HG03045 (cell line): ENCODE data around the gene CENPX.

Source experiments
- ATAC-seq: cut with Tn5 transposase; IDR thresholded peaks from one replicate; pipeline ENCODE4 v1.9.1; 2021; ENCODE audit warnings: mild to moderate bottlenecking, moderate library complexity; ENCODE audit not compliant: unreplicated experiment

Gene CENPX

DNA sequence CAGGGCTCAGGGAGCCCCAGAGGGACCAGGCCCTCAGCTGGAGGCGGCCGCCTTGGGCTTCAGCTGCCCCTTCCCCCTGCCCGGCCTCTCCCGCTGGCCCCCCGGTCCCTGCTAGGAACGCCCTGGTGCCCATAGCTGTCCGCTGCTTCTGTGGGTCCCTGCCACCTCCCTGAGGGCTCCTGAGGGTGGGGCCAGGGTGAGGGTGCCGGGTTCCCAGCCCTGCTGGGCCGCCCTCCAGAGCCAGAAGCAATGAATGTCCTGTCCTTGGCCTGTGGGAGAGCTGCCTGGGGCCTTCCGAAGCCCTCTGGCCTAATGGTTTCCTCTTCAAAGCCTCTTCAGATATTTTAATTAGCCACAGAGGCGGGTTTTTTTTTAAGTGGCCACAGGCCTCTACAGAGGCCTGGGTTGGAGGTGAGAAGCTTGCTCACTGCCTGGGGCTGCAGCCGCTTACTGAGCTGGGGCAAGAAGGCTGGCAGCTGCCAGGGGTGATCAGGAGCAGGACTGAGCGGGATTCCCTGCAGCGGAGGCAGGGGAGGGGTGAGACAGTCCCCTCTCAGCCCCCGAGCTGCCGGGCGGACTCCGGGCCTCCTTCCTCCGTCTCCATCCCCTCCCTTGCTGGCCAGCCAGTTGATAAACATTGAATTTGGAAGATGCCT lies 9.9 kb downstream of the CENPX start:
- no peak for ATAC-seq

DNA sequence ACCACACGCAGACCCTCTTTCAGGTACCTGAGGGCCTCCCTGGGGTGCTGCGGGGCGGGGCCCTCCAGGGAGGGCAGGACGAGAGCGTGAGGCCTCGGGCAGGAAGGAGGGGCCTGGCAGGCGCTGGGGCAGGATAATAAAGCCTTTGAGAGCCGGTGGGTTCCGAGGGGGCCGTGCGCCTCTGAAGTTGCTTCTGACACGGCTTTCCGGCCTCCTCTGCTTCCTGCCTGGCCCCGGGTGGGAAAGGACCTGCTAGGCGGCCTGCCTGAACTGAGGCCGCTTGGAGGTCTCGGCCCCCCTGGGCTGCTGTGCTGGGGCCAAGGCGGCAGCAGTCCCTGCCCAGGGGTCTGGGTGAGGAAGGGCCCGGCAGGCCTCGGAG lies 10.4 kb downstream of the CENPX start:
- ATAC-seq: no peak

DNA sequence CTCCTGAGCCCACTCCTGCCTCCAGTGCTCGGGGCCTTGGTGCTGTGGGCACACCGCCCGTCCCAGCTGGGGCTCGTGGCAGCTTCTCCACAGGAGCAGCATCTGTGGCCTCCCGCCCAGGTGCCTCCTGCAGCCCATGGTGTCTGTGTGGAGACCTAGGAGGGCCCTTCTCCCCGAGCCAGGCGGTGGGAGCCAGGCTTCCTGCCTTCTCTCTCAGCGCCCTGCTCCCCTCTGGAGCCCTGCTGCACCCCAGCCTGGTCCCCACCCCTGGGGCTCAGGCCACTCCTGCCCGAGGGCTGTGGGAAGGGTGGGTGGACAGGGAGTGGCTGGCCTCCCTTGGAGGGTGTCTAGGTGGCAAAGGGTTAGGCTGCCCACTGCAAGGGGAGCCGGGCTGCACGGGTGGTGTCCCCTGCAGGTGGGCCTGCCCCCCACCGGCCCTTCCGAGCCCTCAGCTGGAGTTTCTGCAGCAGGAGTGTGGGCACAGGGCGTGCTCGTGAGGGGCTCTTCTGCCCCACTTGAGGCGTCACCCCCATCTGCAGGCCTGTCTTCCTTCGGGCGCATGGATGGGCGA lies 11.0 kb downstream of the CENPX start:
- no peak for ATAC-seq

DNA sequence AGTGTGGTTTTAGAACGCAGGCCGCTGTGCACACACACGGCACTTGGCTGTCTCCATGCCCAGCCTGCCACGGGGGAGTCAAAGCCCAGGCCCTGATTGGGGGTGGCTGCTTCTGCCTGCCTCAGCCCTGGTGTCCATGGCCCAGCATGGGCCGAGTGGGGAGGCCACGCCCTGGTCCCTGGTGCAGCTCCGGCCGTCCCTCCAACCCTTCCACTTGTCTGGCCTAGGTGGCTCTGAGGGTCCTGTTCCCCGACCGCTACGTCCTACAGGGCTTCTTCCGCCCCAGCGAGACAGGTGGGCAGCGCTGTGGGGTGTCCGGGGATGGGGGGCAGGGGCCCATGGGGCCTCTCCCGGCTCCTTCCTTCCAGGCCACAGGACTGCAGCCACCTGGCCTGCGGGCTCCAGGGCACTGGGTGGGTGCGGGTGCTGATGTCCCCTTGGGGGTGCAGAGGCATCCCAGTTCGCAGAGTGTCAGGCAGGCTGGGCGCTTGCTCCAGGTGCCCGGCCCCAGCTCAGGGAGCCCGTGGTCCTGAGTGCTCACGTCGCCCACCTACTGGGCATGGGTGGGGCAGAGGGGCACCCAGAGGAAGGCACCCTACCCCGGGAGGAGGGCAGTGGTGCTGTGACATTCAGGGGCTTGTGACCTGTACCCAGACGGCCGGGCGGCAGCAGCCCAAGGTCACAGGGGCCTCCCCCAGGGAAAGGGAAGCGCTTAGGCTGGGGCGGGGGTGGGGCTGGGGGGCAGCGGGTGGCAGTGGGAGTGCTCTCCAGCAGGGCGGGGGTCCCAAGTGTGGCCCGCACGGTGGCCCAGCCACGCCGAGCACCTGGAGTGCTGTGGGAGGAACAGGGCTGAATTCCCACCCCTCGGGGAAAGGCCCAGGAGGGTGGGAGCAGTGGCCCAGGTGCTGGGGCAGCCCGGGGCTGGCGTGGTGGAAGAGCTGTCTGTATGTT lies 11.8 kb downstream of the CENPX start:
- ATAC-seq: no peak

DNA sequence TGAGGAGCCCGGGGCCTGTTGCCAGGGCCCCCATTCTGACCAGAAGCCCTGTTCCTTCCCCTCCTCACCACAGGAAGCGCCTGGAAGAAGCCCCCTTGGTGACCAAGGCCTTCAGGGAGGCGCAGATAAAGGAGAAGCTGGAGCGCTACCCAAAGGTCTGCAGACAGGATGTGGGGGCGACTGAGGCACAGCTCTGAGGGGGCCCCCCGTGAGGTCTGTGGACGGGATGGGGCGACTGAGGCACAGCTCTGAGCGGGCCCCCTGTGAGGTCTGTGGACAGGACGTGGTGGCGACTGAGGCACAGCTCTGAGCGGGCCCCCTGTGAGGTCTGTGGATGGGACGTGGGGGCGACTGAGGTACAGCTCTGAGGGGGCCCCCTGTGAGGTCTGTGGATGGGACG lies 13.3 kb downstream of the CENPX start:
- no peak for ATAC-seq

DNA sequence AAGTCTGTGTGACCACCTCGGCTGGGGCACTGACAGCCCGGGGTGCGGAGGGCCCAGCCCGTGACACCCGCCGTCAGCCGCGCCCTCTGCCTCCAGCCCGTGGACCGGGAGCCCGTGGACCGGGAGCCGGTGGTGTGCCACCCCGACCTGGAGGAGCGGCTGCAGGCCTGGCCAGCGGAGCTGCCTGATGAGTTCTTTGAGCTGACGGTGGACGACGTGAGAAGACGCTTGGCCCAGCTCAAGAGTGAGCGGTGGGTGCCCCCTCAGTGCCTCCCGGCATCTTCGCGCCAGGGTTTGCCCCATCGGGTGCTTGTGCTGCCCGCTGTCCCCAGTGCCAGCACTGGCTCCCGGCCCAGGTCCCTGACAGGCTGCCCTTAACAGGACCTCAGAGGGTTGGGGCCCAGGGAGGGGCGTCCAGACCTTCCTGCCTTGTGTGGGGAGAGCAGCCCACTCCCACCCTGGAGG lies 13.7 kb downstream of the CENPX start:
- no peak for ATAC-seq

DNA sequence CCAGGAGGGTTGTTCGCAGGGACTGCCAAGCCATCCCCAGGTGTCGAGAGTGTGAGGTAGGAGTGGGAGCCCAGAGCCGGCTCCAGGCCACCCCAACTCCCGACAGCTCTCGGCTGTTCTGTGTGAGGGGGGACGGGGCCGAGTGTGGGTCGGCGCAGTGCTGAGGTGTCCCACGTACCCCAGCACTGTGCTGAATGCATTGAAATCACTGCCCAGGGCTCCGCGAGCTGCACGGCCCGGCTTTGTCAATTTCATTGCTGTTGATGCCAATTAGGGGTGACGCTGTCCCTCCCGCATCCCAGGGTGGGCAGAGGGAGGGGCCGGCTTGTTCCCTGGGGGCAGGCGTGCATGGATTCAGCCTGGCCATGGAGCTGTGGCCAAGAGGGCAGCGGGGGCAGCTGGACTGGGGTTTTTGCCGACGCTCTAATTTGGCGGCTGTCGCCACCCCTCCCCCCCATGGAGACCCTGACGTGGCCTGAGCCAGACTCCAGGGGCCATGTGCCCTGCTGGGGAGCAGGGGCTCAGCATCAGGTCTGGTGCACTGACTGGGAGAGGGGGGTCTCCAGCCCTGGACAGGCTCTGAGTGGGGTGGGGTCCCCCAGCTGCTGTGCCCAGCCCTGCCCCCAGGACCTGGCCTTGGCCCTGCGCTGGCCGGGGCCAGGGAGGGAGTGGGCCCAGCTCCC lies 14.3 kb downstream of the CENPX start:
- no peak for ATAC-seq

DNA sequence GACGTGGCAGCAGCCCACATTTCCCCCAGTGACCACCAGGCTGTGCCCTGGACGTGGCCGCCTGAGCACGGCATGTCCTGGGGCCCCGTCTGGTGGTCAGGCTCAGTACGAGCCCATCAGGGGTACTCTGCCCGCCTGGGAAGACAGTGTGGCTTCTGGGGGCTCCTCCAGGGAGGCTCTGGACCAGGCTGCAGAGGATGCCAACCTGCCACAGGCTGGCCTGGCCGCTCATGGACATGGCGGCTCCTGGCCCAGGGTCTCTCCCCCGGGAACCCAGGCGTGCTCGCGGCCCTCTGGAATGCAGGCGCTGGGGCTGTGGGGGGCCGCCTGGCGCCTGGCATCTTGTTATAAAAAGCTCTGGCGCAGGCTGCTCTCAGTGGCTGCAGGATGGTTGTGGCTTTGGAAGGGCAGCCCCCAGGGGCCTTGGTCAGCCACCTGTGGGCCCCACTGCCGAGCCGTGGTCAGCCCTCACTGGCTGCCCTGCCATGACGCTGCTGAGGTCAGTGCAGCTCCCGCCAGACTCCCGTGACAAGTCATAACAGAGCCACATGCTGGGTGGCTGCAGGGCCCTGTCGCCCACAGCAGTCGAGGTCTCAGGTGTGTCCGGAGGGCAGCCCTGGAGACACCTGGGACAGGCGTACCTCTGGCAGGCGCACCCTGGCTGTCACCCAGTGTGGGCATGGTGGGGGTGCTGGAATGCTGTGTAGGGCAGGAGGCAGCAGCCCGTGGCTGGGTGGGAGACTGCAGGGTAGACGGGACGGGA lies 15.0 kb downstream of the CENPX start:
- ATAC-seq: no peak

DNA sequence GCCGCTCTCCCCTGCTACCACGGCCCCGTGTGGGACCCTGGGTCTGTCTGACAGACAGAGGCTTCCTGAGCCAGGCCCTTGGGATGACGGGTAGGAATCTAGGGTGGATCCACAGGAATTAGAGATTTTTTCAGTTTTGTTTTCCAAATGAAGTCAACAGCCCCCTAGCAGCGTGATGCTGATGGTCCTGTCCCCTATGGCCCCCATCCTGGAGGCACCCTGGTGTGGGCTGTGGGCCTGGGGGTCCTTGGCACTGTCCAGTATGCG lies 15.5 kb downstream of the CENPX start:
- ATAC-seq: no peak

DNA sequence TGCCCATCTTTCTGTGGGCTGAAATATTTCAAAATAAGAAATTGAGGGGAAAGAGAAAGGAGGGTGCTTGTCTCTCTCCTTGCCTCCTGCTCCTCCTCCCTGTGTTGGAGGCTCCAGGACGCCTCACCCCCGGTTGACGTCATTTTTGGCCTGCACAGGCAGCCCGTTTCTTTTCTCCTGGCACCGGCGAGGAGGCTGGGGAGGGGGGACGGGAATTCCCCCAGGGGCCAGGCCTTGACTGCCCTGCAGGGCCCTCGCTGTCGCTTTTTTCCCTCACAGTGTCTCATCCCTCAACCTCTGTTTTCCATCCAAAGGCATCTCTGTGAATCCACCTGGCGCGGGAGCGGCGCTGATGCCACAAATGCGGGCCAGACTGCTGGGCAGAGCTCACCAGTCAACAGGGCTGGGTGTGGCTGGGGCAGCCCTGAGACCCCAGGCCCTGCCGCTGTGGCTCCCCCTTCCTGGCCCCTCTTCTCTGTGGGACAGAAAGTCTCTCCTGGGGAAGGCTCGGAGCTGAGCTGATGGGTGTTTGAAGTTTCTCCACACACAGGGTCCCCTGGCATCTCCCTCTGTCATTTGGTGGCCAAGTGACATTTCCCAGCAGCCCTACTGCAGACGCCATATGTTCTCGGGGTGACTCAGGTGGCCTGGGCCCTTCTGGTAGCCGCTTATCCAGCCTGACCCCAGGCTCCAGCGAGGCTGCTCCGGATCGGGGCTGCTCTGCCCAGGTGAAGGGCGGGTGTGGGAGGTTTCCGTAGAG lies 16.0 kb downstream of the CENPX start:
- ATAC-seq: no peak

DNA sequence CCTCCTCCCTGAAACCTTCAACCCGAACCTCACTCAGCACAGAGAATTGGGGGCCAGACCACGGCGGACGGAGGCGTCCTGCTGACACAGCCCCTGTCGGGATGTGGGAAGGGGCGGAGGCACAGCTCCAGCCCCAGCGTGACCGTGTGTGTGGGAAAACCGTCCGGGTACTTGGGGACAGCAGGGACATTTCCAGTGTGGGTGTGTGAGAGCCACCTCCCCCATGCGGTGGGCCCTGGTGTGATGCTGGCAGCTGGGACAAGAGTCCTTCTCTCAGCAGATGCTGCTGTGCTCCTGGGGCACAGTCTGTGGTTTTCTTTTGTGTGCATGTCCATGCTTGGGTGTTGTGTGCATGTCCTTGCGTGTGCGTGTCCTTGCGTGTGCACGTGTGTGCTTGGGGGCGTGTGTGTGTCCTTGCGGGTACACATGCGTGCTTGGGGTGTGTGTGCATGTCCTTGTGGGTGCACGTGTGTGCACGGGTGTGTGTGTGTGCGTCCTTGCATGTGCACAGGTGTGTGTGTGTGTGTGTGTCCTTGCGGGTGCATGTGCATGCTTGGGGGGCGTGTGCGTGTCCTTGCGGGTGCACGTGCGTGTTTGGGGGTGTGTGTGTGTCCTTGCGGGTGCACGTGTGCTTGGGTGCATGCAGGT lies 16.9 kb downstream of the CENPX start:
- no peak for ATAC-seq

DNA sequence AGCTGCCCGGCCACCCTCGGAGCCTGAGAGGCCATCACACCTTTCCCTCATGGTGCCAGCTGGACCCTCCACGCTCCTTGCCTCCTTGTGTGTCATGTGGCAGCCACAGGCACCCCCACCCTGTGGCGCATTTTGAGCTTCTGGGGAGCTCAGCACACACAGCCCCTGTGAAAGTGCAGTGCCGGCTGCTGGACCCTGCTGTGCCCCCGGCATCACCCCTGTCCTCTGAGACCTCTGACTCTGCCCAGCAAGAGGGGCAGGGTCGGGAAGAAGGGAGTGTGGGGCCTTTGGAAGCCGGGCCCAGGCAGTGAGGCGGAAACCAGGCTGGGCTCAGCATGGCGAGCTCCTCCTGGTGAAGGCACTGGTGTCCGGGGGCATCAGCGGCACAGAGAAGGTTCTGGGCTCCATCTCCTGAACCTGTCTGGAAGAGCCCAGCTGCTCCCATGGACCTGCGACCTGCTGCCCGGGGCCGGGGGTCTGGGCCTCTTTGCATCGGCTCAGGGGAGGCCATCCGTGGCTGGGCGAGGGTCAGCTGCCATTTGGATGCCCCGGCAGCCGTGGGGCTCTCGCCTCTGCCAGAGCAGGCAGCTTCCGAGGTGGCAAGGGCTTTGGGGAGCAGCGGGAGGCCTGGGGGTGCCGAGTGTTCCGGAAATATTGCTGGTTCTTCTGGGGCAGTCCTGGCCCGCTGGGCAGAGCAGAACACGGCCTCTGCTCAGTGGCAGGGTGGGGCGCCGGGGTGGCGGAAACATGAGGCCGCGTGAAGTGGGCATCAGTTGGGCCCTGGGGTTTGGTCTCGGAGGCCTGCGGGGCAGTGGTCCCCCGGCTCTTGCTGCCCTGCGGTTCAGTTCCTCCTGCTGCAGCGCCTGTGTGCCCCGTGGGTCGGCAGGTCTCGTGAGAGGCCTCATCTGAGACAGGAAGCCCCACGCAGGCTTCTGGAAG lies 17.9 kb downstream of the CENPX start:
- no peak for ATAC-seq

DNA sequence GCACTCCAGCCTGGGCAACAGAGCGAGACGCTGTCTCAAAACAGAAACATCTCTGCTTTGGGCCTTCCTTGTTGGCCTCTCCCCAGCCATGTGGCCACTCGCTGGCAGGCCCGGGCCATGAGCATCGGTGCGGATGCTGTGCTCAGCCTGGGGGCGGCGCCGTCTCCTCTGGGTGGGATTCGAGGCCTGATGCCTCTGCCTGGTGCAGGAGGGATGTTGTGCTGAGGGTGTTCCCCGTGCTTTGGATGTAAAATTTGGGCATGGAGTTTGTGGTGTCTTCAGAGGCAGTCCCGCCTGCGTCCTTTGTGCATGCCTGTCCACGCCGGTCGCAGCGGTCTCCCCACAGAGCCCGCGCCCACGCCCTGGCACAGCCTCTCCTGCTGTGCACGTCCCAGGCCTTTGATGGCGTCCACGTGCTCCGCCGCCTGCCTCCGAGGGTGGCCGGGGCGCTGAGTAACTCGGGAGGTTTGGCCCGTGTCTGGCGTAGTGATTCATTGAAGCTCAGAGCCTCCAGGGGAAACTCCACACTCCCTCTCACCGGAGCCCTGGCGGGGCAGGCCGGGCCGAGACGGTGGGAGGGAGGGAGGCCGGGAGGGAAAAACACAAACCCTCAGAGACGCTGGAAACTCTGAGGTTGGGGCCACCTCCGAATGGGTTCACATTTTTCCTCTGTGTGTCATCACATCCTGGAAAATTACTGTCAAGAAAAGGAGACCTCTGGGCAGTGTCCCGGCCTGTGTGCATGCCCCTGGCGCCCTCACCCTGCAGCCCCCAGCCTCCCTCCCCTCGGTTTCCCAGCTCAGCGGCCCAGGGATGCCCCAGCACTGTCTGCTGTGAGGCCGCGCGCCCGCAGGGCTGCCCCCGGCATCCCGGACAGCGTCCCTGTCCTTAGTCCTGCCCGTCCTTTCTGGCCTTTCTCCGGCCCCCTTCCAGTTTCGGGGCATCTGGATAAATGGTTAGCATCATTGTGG lies 19.0 kb downstream of the CENPX start:
- no peak for ATAC-seq

DNA sequence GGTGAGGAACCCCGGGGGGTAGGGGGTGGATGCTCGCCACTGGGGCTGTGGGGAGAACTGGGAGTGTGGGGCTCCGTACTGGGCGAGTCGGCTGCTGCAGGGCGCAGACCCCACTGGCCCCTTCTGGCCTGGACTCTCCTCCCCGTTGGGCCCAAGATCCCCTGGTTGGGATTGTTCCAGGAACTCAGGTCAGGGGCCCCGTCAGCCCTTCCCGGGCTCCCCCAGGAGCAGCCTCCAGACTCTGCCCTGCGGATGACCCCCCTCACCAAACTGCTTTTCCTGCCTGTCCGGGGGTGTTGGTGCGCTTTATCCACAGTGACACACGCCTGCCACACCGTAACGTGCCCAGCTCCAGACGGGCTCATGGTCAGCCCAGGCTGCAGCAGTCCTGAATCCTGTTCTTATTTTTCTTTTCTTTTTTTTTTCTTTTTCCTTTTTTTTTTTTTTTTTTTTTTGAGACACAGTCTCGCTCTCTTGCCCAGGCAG lies 21.1 kb downstream of the CENPX start:
- no peak for ATAC-seq

DNA sequence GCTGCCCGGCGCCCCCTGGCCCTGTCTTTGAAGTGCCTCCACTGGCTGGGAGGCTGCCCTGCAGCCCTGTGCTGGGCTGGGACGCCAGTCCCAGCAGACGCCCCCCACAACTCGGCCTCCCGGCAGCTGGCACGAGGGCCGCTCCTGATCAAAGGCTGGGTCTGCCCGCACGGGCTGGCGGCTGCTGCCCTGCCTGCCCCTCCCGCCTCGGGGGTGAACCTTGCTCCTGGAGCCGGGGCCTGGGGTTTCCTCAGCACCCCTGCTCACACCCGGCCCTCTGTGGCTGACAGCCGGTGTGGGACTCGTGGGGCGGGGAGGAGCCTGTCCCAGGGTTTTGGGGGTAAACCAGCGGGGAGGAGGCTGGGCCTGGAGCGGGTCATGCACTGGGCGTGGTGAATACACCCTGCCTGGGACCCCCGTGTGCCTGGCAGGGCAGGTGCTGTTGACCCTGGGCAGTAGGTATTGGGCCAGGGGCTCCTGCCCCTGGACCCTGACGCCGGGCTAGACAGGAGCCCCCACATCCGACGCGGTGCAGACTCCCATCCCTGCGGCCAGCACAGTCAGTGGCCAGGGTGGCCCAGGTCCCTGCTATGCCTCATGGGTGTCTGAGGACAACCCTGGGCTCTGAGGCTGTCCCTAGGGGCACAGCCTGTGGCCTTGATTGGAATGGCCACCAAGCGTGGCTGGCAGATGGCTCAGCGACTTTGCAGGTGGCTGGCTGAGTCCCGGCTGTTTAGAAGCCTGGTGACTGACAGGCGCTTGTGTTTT lies 21.7 kb downstream of the CENPX start:
- ATAC-seq: no peak

DNA sequence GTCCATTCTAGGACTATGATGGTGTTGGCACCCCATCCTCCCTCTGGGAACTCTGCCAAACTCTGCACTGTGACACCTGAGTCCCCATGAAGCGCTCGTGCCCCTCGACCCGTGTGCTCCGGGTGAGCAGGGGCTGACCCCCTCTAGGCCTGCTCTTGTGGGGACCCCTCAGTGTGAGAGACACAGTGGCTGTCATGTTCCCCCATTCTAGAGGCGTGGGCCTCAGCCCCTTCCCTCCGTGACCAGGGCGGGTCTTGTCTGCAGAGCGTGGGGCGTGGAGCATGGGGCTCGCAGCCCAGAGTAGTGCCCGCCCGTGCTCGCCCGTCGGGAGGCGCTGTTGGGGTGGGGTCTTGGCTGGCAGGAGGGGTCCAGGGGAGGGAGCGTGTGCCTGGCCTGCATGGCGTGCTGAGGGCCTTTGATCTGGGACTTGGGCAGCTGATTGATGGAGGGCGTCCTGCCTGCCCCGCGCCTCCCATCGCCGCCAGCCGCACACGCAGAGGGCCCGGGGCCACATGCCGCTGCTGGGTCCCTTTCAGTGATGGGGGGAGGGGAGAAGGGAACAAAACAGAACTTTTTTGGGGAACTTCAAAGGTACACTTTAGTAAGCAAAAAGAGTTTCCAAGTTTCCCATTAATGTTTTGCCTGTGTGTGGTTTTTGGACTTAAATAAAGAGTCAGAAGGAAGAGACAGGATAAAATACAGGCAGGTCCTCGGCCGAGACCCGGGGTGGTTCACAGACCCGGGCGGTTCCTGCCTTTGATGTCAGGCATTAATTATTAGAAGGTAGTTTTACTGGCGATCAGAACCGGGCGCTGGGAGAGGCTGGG lies 22.5 kb downstream of the CENPX start:
- no peak for ATAC-seq
